MM.1S (cell line): ENCODE measurements around the gene CBFA2T2.
"Not testable (repeated sequence)": the region's sequence is repeated elsewhere in the genome, so short reads cannot be mapped to it uniquely, and the experiment has no call there.

Source experiments
- DNase-seq: peaks from one replicate; pipeline ENCODE4 v3.0.0-alpha.2; 2015
- H2AFZ ChIP-seq: fragments of 300-600 bp; sonication (generic); 2 replicates; pipeline ENCODE4 v1.6.0; 2016; ENCODE audit warnings: antibody characterized with exemption, low read length
- H3F3A ChIP-seq: fragments of 300-600 bp; sonication (generic); 2 replicates; pipeline ENCODE4 v1.6.1; 2016; ENCODE audit warnings: mild to moderate bottlenecking, antibody characterized with exemption, low read length, moderate library complexity, mixed read lengths; ENCODE audit not compliant: insufficient read depth
- H3K27ac ChIP-seq: fragments of 300-600 bp; sonication (generic); 2 replicates; pipeline ENCODE4 v1.5.1; 2016; ENCODE audit warnings: mild to moderate bottlenecking, low read length
- H3K27me3 ChIP-seq: fragments of 300-600 bp; sonication (generic); replicated peaks from 2 replicates; pipeline ENCODE4 v1.6.0; 2016; ENCODE audit warnings: low read length; ENCODE audit not compliant: insufficient read depth
- H3K36me3 ChIP-seq: fragments of 300-600 bp; sonication (generic); replicated peaks from 2 replicates; pipeline ENCODE4 v1.6.1; 2016; ENCODE audit warnings: mild to moderate bottlenecking, low read length, mixed read lengths; ENCODE audit not compliant: insufficient read depth
- H3K4me1 ChIP-seq: fragments of 300-600 bp; sonication (generic); 2 replicates; pipeline ENCODE4 v1.6.1; 2016; ENCODE audit warnings: low read length, mixed read lengths
- H3K4me2 ChIP-seq: fragments of 300-600 bp; sonication (generic); 2 replicates; pipeline ENCODE4 v1.6.0; 2016; ENCODE audit warnings: low read depth, low read length
- H3K4me3 ChIP-seq: fragments of 300-600 bp; sonication (generic); 2 replicates; pipeline ENCODE4 v1.5.1; 2016; ENCODE audit warnings: low read length, mixed read lengths
- H3K79me2 ChIP-seq: fragments of 300-600 bp; sonication (generic); 2 replicates; pipeline ENCODE4 v1.6.1; 2016; ENCODE audit warnings: mixed run types, low read length, mixed read lengths
- H3K9ac ChIP-seq: fragments of 300-600 bp; sonication (generic); 2 replicates; pipeline ENCODE4 v1.6.1; 2016; ENCODE audit warnings: low read length, mixed read lengths
- H3K9me2 ChIP-seq: fragments of 300-600 bp; sonication (generic); replicated peaks from 2 replicates; pipeline ENCODE4 v1.6.1; 2016; ENCODE audit warnings: mild to moderate bottlenecking, low read length, mixed read lengths; ENCODE audit not compliant: insufficient read depth
- H3K9me3 ChIP-seq: fragments of 300-600 bp; sonication (generic); replicated peaks from 2 replicates; pipeline ENCODE4 v1.6.1; 2016; ENCODE audit warnings: mild to moderate bottlenecking, low read length, mixed read lengths; ENCODE audit not compliant: insufficient read depth
- H4K20me1 ChIP-seq: fragments of 300-600 bp; sonication (generic); 2 replicates; pipeline ENCODE4 v1.6.1; 2016; ENCODE audit warnings: mild to moderate bottlenecking, low read length, moderate library complexity, mixed read lengths; ENCODE audit not compliant: insufficient read depth
- CTCF ChIP-seq: fragments of 300-600 bp; sonication (generic); IDR thresholded peaks from 2 replicates; pipeline ENCODE4 v1.5.1; 2016; ENCODE audit warnings: antibody characterized with exemption, low read length, mixed read lengths
- EZH2 ChIP-seq: fragments of 300-600 bp; sonication (generic); optimal IDR thresholded peaks from 2 replicates; pipeline ENCODE3; 2017; ENCODE audit warnings: low read depth, mild to moderate bottlenecking, antibody characterized with exemption, low read length, mixed read lengths
- EZH2phosphoT487 ChIP-seq: fragments of 300-600 bp; sonication (generic); IDR thresholded peaks from 2 replicates; pipeline ENCODE4 v1.6.1; 2018; ENCODE audit warnings: antibody characterized with exemption, low read length

CBFA2T2 gene

GRCh38 chr20:33629979-33630378, 140.1 kb downstream of the CBFA2T2 start:
- Histone ChIP-seq H3K9ac (no peak overlapping the region), H3K27me3 (no peaks in the 10 kb centered on the region), H3K27ac (no peak overlapping the region), H4K20me1 (no peaks in the 10 kb centered on the region), H3K4me3 (no peak overlapping the region), H3K4me1 (no peaks in the 10 kb centered on the region), H3K9me2 (no peaks in the 10 kb centered on the region), H3F3A (no peaks in the 10 kb centered on the region), H2AFZ (no peak overlapping the region), H3K4me2 (no peak overlapping the region), H3K9me3 (no peaks in the 10 kb centered on the region), H3K79me2 (no peaks in the 10 kb centered on the region), H3K36me3 (no peaks in the 10 kb centered on the region)
- no peak for DNase-seq
- TF ChIP-seq EZH2phosphoT487: no peak
- no peak for TF ChIP-seq CTCF
- no peak for TF ChIP-seq EZH2

GRCh38 chr20:33630507-33630906, 140.6 kb downstream of the CBFA2T2 start:
- no peak for DNase-seq
- no peaks in the 10 kb centered on the region for H3K36me3 ChIP-seq
- no peak overlapping the region for H3K27ac ChIP-seq
- no peak overlapping the region for H3K4me3 ChIP-seq
- no peaks in the 10 kb centered on the region for H3K9me3 ChIP-seq
- H3K79me2 ChIP-seq: no peaks in the 10 kb centered on the region
- no peak overlapping the region for H3K4me2 ChIP-seq
- H2AFZ ChIP-seq: no peak overlapping the region
- no peak for TF ChIP-seq EZH2
- TF ChIP-seq CTCF: no peak
- no peak for TF ChIP-seq EZH2phosphoT487
- no peaks in the 10 kb centered on the region for H4K20me1 ChIP-seq
- H3K27me3 ChIP-seq: no peaks in the 10 kb centered on the region
- H3K9me2 ChIP-seq: no peaks in the 10 kb centered on the region
- H3K9ac ChIP-seq: no peak overlapping the region
- H3F3A ChIP-seq: no peaks in the 10 kb centered on the region
- H3K4me1 ChIP-seq: no peaks in the 10 kb centered on the region

GRCh38 chr20:33631910-33632309, 142.0 kb downstream of the CBFA2T2 start:
- H3K9me3 ChIP-seq, H4K20me1 ChIP-seq, H2AFZ ChIP-seq, H3K9me2 ChIP-seq, H3K4me3 ChIP-seq, H3K79me2 ChIP-seq, H3K27ac ChIP-seq, H3K36me3 ChIP-seq, H3K9ac ChIP-seq, H3F3A ChIP-seq, DNase-seq, H3K27me3 ChIP-seq, H3K4me1 ChIP-seq, H3K4me2 ChIP-seq: not testable (repeated sequence)

- DNase-seq: no peak
- Histone ChIP-seq H3K4me3 (no peak overlapping the region), H3K9me3 (no peaks in the 10 kb centered on the region), H3K36me3 (no peaks in the 10 kb centered on the region), H3K4me1 (no peaks in the 10 kb centered on the region), H3K9ac (no peak overlapping the region), H3F3A (no peaks in the 10 kb centered on the region), H3K9me2 (no peaks in the 10 kb centered on the region), H3K4me2 (no peak overlapping the region), H2AFZ (no peak overlapping the region), H3K27me3 (no peaks in the 10 kb centered on the region), H4K20me1 (no peaks in the 10 kb centered on the region), H3K79me2 (no peaks in the 10 kb centered on the region), H3K27ac (no peak overlapping the region)
- no peak for TF ChIP-seq EZH2
- TF ChIP-seq EZH2phosphoT487: no peak
- no peak for TF ChIP-seq CTCF
Observed at GRCh38 chr20:33635341-33635740, 145.4 kb downstream of the CBFA2T2 start.
